SK-N-SH treated with all-trans-retinoic acid at 6 μM for 48 hours (cell line): ENCODE results near the gene POLR3B.

Experiments
- BACH2 ChIP-seq: fragments of 250-450 bp; sonication (Bioruptor Pico); IDR thresholded peaks from 2 replicates; pipeline ENCODE4 v1.9.0; 2021; ENCODE audit warnings: mild to moderate bottlenecking, borderline replicate concordance
- ESRRG ChIP-seq: fragments of 250-450 bp; sonication (Bioruptor Pico); IDR thresholded peaks from 2 replicates; pipeline ENCODE4 v1.6.1; 2021; ENCODE audit warnings: mild to moderate bottlenecking
- OSR1 ChIP-seq: fragments of 250-450 bp; sonication (Bioruptor Pico); IDR thresholded peaks from 2 replicates; pipeline ENCODE4 v1.8.0; 2022; ENCODE audit warnings: moderate library complexity, mild to moderate bottlenecking, inconsistent platforms
- RARB ChIP-seq: fragments of 250-450 bp; sonication (Bioruptor Pico); IDR thresholded peaks from 2 replicates; pipeline ENCODE4 v1.8.0; 2021; ENCODE audit warnings: mild to moderate bottlenecking, moderate library complexity
- SNAI2 ChIP-seq: fragments of 250-450 bp; sonication (Bioruptor Pico); IDR thresholded peaks from 2 replicates; pipeline ENCODE4 v1.5.0; 2020; ENCODE audit warnings: mild to moderate bottlenecking, moderate library complexity
- TCF4 ChIP-seq: fragments of 250-450 bp; sonication (Bioruptor Pico); IDR thresholded peaks from 2 replicates; pipeline ENCODE4 v1.8.0; 2021; ENCODE audit warnings: mild to moderate bottlenecking, moderate library complexity, borderline replicate concordance
- ZC3H10 ChIP-seq: fragments of 250-450 bp; sonication (Bioruptor Pico); IDR thresholded peaks from 2 replicates; pipeline ENCODE4 v1.5.1; 2021; ENCODE audit warnings: mild to moderate bottlenecking, moderate library complexity
- ZFP3 ChIP-seq: fragments of 250-450 bp; sonication (Bioruptor Pico); IDR thresholded peaks from 2 replicates; pipeline ENCODE4 v1.5.0; 2020; ENCODE audit warnings: mild to moderate bottlenecking, moderate library complexity
- ZFP30 ChIP-seq: fragments of 450-650 bp; formaldehyde crosslinking; IDR thresholded peaks from 2 replicates; pipeline ENCODE4 v1.5.0; 2022; ENCODE audit warnings: mild to moderate bottlenecking, moderate library complexity
- ZNF70 ChIP-seq: fragments of 450-650 bp; formaldehyde crosslinking; IDR thresholded peaks from 2 replicates; pipeline ENCODE4 v1.5.0; 2020; ENCODE audit warnings: mild to moderate bottlenecking, moderate library complexity
- ZNF8 ChIP-seq: fragments of 450-650 bp; formaldehyde crosslinking; IDR thresholded peaks from 2 replicates; pipeline ENCODE4 v1.5.0; 2020; ENCODE audit warnings: mild to moderate bottlenecking, moderate library complexity
- TF ChIP-seq, protein P1 (sequence below): fragments of 250-450 bp; sonication (Bioruptor Pico); IDR thresholded peaks from 2 replicates; pipeline ENCODE4 v1.8.0; 2020; ENCODE audit warnings: mild to moderate bottlenecking, moderate library complexity, borderline replicate concordance
- TF ChIP-seq, protein P2 (sequence below): fragments of 250-450 bp; sonication (Bioruptor Pico); IDR thresholded peaks from 2 replicates; pipeline ENCODE4 v1.8.0; 2021; ENCODE audit warnings: low read depth, mild to moderate bottlenecking, moderate library complexity, borderline replicate concordance
- TF ChIP-seq, protein P3 (sequence below): fragments of 250-450 bp; sonication (Bioruptor Pico); IDR thresholded peaks from 2 replicates; pipeline ENCODE4 v1.5.1; 2020; ENCODE audit warnings: low read depth, mild to moderate bottlenecking, moderate library complexity

DNA sequence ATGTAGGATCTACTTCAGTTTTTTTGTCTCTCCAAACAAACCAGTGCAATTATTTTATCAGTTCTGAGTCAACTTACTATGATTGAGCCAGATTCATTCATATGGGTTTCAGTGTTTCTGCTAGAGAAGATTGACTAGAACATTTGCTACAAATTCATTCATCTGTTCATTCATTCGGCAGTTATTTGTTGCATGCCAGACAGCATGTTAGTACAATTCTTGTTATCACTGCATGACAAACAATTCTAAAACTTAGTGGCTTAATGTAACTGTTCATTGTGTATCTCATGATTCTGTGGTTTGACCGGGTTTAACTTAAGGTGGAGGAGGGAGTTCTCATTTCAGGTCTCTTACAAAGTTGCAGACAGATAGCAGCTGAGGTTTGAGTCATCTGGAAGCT, 52.3 kb downstream of the POLR3B start:
- TF ChIP-seq BACH2 (CRISPR knock-in tag) (no peak), ESRRG (CRISPR knock-in tag) (no peak), SNAI2 (CRISPR knock-in tag) (no peak), TCF4 (CRISPR knock-in tag) (no peak), ZC3H10 (CRISPR knock-in tag) (no peak), RARB (no peak), ZFP3 (CRISPR knock-in tag) (no peak), ZFP30 (CRISPR knock-in tag) (no peak), OSR1 (no peak), ZNF8 (no peak), ZNF70 (CRISPR knock-in tag) (no peak)
- TF ChIP-seq, protein P1, sequence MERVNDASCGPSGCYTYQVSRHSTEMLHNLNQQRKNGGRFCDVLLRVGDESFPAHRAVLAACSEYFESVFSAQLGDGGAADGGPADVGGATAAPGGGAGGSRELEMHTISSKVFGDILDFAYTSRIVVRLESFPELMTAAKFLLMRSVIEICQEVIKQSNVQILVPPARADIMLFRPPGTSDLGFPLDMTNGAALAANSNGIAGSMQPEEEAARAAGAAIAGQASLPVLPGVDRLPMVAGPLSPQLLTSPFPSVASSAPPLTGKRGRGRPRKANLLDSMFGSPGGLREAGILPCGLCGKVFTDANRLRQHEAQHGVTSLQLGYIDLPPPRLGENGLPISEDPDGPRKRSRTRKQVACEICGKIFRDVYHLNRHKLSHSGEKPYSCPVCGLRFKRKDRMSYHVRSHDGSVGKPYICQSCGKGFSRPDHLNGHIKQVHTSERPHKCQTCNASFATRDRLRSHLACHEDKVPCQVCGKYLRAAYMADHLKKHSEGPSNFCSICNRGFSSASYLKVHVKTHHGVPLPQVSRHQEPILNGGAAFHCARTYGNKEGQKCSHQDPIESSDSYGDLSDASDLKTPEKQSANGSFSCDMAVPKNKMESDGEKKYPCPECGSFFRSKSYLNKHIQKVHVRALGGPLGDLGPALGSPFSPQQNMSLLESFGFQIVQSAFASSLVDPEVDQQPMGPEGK (CRISPR knock-in tag) = no peak
- TF ChIP-seq, protein P2, sequence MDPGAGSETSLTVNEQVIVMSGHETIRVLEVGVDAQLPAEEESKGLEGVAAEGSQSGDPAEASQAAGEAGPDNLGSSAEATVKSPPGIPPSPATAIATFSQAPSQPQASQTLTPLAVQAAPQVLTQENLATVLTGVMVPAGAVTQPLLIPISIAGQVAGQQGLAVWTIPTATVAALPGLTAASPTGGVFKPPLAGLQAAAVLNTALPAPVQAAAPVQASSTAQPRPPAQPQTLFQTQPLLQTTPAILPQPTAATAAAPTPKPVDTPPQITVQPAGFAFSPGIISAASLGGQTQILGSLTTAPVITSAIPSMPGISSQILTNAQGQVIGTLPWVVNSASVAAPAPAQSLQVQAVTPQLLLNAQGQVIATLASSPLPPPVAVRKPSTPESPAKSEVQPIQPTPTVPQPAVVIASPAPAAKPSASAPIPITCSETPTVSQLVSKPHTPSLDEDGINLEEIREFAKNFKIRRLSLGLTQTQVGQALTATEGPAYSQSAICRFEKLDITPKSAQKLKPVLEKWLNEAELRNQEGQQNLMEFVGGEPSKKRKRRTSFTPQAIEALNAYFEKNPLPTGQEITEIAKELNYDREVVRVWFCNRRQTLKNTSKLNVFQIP = no peak
- TF ChIP-seq, protein P3, sequence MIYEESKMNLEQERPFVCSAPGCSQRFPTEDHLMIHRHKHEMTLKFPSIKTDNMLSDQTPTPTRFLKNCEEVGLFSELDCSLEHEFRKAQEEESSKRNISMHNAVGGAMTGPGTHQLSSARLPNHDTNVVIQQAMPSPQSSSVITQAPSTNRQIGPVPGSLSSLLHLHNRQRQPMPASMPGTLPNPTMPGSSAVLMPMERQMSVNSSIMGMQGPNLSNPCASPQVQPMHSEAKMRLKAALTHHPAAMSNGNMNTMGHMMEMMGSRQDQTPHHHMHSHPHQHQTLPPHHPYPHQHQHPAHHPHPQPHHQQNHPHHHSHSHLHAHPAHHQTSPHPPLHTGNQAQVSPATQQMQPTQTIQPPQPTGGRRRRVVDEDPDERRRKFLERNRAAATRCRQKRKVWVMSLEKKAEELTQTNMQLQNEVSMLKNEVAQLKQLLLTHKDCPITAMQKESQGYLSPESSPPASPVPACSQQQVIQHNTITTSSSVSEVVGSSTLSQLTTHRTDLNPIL = no peak
